Measurements from ENCODE around the gene GRAMD2B. TPM values are rescaled to one million over a fixed set of nuclear protein-coding genes. Genes with fewer than 3 reads are reported as not detected.
"Not testable (repeated sequence)": the region's sequence is repeated elsewhere in the genome, so short reads cannot be mapped to it uniquely, and the experiment has no call there.

GRAMD2B gene
- total RNA-seq, 1 donor = 23.5 TPM

DNA sequence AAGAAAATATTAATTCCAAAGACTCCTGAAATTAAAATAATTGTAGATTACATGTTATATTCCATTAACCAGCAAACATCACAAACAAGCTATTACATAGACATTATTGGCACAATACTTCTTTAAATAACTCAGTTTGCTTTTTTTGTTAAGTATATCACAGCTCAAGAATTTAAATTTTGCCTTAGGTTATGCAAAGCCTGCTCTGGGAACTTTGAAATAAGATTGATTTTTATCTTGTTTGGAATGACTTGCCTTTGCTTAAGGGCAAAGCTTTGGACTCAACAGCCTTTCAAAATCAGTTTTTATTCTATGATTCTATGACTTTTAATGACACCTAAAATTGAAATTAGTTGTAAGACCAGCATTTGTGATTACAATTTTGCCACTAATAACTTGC, 93.6 kb downstream of the GRAMD2B start:
- DNase-seq (ENCODE audit: low read depth) = no peak
- TF ChIP-seq, protein P1, sequence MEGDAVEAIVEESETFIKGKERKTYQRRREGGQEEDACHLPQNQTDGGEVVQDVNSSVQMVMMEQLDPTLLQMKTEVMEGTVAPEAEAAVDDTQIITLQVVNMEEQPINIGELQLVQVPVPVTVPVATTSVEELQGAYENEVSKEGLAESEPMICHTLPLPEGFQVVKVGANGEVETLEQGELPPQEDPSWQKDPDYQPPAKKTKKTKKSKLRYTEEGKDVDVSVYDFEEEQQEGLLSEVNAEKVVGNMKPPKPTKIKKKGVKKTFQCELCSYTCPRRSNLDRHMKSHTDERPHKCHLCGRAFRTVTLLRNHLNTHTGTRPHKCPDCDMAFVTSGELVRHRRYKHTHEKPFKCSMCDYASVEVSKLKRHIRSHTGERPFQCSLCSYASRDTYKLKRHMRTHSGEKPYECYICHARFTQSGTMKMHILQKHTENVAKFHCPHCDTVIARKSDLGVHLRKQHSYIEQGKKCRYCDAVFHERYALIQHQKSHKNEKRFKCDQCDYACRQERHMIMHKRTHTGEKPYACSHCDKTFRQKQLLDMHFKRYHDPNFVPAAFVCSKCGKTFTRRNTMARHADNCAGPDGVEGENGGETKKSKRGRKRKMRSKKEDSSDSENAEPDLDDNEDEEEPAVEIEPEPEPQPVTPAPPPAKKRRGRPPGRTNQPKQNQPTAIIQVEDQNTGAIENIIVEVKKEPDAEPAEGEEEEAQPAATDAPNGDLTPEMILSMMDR (IDR thresholded peaks at IDR 0.05; ENCODE audit: insufficient read depth, low read length) = no peak
- no peak overlapping the region for H3K4me3 ChIP-seq (ENCODE audit: low read depth, low read length)

DNA sequence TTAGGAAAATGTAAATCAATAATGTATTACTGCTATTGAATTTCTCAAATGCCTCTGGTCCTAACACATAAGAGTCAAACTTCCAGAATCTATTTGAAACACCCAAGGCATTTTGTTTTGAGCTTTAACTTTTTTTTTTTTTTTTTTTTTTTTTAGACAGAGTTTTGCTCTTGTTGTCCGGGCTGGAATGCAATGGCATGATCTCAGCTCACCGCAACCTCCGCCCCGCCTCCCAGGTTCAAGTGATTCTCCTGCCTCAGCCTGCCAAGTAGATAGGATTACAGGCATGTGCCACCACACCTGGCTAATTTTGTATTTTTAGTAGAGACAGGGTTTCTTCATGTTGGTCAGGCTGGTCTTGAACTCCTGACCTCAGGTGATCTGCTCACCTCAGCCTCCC, 96.0 kb downstream of the GRAMD2B start:
- not testable (repeated sequence) for DNase-seq (ENCODE audit: low read depth); H3K4me3 ChIP-seq (ENCODE audit: low read depth, low read length)

DNA sequence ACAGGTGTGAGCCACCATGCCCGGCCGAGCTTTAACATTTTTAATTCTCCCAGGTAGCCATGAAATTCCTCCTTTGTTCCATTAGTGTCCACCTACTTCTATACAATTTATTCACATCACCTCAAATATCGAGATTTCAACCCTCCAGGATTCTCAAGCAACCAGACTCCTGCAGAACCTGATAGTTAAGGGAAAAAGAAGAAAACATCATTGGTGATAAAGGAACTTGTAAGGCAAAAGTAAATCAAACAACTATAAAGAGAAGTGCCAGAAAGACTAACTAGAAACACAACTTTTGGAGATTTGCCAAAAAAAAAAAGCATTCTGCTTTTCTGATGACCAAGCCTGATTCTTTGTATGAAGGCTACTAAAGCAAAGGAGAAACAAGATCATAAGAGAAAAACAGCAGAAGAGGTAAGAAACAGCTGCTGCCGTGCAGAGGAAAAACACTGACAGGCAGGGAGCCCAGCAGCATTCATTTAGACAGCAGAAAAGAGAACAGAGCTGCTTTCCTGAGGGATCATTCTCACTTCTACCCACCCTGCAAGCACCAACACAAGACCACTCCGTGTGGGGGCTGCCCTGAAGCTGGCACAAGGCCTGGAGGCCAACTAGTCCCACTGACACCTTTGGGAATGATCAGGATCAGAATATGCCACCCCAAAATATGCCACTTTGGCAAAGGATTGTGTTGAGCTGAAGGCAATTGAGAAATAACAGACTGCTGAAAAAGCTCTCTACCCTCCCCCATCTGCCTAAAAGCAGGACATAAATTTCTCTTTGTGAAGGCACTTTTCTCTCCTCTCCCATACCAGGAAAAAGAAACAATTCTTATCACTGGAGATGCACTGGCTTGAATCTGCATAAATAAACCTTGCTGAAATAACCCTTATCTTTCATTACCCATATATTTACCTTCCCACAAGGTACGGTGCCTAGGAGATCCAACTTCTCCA, 96.7 kb downstream of the GRAMD2B start:
- DNase-seq (ENCODE audit: low read depth) = peak; percentile 60
- TF ChIP-seq, protein P1 (IDR thresholded peaks at IDR 0.05; ENCODE audit: insufficient read depth, low read length) = no peak
- H3K4me3 ChIP-seq (ENCODE audit: low read depth, low read length) = no peak overlapping the region

DNA sequence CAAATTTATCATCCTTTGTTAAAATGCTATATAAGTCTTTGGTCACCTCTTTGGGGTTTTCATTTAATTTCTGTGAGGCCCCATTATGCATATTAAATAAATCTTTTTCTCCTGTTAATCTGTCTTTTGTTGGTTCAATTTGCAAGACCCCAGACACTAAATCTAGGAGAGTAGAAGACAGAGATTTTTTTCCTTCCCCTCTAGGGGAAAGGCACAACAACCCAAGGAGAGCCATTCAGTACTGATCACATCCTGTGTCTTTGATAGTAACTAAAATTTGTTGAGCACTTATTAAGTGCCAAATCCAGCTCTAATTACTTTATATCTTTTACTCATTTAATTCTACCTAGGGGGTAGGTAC, 97.4 kb downstream of the GRAMD2B start:
- TF ChIP-seq, protein P1 (IDR thresholded peaks at IDR 0.05; ENCODE audit: insufficient read depth, low read length) = no peak
- no peak overlapping the region for H3K4me3 ChIP-seq (ENCODE audit: low read depth, low read length)
- DNase-seq (ENCODE audit: low read depth) = no peak

DNA sequence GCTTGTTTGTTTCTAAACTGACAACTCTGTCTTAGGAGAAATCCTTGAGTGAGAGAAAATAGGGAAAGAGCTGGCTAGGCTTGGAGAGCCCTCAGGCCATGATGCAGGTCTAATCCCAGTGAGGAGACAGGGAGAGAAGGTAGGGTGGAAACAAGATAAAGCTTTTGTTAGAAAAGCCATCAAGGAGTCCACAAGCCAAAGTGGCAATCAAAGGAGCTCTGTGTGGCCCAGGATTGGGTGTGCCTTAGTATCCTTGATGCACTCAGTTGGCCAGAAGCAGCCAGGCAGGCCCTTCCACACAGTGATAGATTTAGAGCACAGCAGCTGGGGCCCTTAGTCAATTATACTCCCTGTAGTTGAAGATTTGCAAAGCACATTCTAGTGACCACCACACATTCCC, 97.9 kb downstream of the GRAMD2B start:
- TF ChIP-seq, protein P1 (IDR thresholded peaks at IDR 0.05; ENCODE audit: insufficient read depth, low read length) = no peak
- H3K4me3 ChIP-seq (ENCODE audit: low read depth, low read length) = no peak overlapping the region
- DNase-seq (ENCODE audit: low read depth) = no peak

DNA sequence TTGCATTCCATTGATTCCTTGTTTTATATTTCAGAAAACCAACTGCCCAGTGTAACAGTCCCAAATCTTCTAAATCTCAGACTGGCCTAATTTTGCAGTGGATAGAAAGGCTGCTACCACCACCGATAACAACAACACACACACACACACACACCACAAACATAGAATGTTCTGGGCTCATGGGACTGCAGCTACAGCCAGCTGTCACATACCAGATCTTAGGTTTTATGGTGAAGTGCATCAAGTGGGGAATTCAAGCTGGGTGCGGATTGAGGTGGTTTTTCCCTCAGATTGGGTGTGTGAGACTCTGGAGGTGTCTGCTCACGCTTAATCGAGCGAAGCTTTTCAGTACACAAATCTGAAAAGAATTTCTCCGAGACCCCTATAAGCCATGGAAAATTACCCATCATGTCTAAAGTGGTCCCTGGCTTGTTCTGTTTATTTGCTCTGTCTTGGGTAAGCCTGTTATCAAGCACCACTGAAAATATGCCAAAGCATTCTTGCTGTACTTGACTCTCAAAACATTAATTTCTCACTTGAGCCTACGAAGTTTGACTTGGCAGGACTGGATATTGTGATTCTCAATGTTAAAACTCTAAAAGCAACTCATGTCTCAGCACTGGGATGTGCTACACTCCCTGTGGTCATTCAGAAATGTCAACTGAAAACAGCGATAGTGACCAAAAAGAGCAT, 100.8 kb downstream of the GRAMD2B start:
- no peak overlapping the region for H3K4me3 ChIP-seq (ENCODE audit: low read depth, low read length)
- no peak for DNase-seq (ENCODE audit: low read depth)
- TF ChIP-seq, protein P1 (IDR thresholded peaks at IDR 0.05; ENCODE audit: insufficient read depth, low read length) = no peak

DNA sequence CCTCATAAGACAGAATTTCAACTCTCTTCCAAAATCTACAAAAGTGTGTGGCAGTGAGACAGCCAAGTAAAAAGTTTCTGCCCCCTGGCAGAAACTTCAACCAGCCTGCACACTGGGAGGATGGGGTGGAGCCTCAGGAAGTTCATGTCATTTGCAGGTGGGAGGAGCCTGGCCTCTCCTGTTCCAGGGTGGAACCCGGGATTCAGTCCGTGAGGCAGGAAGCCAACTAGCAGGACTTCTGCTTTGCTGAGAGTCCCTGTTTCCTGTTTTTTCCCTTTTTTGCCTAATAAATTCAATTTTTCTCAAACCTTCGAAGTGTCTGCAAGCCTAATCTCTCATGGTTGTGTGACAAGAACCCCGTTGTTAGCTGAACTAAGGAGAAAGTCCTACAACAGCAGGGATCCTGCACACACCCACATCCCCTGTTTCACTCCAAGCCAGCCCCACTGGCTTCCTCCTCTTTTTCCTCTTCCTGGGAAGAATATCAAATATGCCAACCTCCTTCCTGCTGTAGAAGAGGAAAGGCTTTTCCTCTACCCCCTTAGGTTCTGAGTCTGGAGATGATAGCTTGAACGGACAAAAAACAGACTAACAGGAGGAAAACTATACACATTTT, 102.5 kb downstream of the GRAMD2B start:
- no peak overlapping the region for H3K4me3 ChIP-seq (ENCODE audit: low read depth, low read length)
- peak; percentile 61 for DNase-seq (ENCODE audit: low read depth)
- TF ChIP-seq, protein P1 (IDR thresholded peaks at IDR 0.05; ENCODE audit: insufficient read depth, low read length) = no peak

Data from fibroblast of the aortic adventitia (primary cell).